ENCODE results near the gene LEFTY2.
A peak's percentile ranks its signal among the peaks of the same experiment; 100 is the strongest.
"Not testable (repeated sequence)": the region's sequence is repeated elsewhere in the genome, so short reads cannot be mapped to it uniquely, and the experiment has no call there.

LEFTY2 gene

DNA sequence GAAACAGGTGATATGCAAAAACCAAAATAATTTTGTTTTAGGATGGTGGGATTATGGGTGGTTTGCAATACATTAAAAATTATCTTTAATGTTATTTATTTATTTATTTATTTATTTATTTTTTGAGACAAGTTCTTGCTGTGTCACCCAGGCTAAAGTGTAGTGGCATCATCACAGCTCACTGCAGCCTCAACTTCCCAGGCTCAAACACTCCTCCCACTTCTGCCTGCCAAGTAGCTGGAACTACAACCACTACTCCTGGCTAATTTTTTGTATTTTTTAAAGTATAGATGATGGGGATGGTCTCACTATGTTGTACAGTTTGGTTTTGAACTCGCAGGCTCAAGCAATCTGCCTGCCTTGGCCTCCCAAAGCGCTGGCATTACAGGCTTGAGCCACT, 10.5 kb downstream of the LEFTY2 start:
- DNase-seq (ENCODE audit: low read depth in 3 of 3), result no peak

DNA sequence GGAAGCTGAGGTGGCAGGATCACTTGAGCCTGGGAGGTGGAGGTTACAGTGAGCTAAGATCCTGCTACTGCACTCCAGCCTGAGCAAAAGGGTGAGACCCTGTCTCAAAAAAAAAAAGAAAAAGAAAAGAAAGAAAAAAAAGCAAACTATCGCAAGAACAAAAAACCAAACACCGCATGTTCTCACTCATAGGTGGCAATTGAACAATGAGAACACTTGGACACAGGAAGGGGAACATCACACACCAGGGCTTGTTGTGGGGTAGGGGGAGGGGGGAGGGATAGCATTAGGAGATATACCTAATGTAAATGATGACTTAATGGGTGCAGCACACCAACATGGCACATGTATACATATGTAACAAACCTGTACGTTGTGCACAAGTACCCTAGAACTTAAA, 11.6 kb downstream of the LEFTY2 start:
- not testable (repeated sequence) for DNase-seq (ENCODE audit: low read depth in 3 of 3)

DNA sequence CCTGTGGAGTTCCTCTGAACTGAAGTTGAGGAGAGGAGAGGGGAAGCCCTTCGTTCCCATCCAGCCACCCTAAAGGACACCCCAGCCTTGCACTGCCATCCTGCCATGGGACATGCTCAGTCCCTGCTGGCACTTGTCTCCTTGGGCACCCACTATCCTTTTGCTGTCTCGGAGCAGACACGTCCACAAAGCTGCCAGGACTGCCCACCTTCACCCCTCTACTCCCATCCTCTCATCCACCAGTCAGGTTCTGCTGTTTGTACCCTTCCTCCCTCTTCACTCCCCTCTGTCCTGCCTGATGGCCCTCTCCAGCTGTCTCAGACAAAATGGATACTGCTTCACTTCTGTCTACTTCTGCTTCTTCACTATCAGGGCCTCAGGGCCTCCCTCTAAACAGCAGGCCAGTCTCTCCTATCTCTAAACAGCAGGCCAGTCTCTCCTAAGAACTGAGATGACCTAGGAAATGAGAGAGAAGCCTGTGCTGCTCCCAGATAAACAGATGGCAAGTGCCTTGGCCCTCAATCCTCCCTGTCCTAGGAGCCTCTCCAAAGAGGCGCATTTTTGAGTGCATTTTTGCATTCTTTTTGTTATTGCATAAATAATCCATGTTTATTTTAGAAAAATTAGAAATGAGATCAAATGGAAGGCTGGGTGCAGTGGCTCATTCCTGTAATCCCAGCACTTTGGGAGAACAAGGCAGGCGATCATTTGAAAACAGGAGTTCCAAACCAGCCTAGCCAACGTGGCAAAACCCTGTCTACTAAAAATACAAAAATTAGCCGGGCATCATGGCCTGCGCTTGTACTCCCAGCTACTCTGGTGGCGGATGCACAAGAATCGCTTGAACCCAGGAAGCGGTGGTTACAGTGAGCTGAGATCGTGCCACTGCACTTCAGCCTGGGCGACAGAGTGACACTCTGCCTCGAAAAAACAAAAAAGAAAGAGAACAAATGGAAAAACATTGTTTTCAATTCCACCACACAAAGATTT, 12.5 kb downstream of the LEFTY2 start:
- DNase-seq (ENCODE audit: low read depth in 3 of 3), result no peak

DNA sequence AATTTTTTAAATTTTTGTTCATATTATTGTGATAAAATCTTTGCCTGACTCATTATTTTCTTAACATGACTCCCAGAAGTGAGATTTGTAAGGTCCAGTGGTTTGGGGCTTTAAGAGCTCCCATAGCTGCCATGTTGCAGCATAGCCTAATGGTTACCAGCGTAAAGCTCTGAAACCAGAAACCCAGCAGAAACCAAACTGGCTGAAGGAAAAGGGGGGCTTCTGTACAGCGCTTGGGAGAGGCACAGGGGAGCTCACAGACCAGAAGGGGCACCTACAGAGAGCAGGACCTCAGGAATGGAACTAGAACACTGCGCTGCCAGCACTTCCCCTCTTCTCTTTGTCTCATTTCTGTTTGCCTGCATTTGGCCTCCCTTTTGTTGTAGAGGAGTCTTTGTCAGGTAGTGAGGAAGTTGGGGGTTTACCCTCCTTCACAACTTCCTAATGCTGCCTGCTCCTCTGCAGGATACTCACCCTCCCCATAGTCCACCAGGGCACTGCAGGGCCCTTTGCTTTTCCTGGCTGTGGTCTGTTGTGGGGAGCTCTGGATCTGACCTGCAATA, 14.4 kb downstream of the LEFTY2 start:
- DNase-seq (ENCODE audit: low read depth in 3 of 3), result no peak

DNA sequence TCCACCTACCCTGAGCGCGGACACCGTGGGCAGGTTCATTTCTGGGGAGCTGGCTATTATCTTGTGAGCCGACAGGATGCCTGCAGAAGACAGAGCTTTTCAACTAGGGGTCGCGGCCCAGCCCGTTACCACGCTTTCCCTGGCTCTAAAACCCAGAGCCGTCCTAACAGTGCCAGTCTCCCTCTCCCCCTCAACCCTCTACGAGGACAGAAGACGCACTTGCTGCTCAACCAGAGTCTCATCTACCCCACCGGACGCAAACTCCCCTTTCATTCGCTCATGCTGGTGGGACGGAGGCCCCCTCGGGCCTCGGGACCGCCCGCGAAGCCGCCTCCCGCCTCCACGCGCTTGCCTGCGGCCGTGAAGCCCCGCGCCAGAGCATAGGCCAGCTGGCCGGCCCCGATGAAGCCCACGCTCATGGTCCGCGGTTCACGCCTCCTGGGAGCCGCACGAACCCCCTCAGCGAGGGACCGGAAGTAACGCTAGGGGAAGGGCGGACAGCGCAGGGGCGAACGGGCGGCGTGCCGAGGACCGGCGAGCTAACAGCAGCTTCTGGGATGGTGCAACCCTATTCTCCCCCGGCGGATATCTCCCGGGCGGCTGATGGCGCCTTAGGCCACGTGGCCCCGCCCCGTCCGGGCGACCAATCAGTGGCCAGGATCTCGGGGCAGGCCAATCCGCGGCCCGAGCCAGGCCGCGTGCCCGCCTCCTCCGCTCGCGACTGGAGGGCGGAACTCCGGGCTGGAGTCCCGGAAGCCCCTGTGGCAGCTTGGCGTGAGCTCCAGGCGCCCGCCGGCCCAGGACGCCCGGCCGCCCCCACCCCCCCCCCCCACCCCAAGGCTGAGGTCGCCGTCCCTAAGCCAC, 17.1 kb downstream of the LEFTY2 start, which contains the start of gene PYCR2:
PYCR2 (minus strand) TSS at position 559 of the 864 bp plus-strand sequence; CDS start at position 419, 140 bp downstream.
- peak; percentile 90 to 93 (median 92) for DNase-seq (ENCODE audit: low read depth in 3 of 3)

DNA sequence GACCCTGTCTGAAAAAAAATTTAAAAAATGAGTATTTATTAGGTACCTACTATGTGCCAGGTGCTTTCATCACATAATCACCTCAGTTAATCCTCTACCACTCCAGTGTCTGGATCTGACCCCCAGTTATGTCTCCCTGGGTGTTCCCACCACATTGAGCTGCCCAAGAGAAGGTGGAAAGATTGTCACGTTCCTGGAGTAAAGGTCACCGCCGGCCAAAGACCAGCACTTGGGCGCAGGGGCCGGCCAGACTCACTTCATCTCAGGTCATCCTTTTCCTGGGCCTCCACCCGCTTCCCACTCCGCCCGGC, 17.7 kb downstream of the LEFTY2 start:
- DNase-seq (ENCODE audit: low read depth in 3 of 3), result no peak

DNA sequence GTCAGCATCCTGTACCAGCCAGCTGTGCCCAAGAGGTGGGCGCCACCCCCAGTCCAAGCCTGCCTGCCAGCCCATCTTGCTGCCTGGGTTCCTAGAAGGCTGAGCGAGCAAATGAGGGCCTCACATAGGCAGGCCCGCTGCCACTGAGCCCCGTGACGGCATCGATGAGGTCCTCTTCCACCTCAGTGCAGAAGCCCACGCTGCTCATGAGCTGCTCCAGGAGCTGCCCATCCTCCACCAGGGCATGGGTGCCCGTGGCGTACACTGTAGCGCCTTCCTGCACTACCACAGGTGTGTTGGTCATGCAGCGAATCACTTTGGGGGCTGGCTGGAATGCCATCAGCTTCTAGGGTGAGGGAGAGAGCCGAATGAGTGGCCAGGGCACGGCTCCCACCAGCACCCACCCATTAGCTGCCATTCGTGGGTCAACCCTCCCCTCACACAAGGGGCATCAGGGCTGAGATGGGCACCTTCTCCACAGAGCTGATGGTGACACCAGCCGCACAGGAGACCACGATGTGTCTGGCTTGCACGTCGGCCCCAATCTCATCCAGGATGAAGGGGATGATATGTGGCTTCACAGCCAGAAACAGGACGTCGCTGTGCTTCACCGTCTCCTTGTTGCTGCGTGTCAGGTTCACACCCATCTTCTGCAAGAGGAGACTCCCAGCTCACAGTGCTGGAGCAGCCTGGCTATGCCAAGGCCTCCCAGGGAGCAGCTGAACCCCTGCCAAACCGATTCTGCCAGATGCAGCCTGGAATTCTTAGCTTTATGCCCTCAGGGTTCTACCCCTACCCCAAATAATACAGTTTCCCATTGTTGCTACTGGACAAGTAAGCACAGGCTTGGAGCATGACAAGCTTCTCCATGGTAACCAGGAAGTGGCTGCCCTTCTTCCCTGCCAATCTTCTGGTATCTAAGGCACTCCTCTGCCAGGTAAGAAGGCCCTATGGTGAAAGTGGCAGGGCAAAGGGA, 19.0 kb downstream of the LEFTY2 start:
- DNase-seq (ENCODE audit: low read depth in 3 of 3), result no peak

DNA sequence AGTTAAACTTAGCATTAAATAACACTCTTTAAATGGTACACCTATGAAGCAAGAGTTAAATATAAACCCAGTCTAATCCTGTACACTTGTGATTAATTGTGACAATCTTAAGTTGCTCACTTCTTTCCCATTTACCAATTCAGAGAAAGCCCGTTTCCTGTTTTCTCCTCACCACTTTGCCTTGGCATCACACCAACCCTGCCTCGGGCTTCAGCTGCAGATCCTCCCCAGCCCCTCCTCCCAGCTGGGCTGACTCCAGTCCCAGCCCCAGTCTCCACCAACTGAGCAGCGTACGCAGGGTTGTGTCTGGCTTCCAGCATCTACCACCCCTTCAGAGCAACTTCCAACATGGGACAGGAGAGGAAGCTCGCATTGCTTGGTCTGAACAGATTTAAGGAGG, 21.1 kb downstream of the LEFTY2 start:
- DNase-seq (ENCODE audit: low read depth in 3 of 3), result peak in 1 of 3 donors; percentile 13

DNA sequence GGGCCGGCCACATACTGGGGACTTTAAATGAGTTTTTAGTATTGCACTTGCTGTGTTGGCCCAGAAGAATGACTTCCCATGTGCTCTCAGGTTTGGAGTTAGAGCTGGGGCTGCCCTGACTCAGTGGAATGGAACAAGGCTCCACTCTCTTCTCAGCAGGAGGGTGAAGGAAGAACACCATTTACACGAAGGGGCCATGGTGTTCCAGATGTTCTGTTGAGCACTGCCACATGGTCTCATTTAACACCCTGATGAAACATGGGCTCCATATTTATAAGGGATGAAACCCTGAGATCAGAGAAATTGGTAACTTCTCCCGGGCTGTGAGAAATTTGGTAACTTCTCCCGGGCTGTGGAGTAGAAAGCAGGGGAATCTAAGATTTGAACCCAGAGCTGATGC, 22.7 kb downstream of the LEFTY2 start:
- DNase-seq (ENCODE audit: low read depth in 3 of 3), result no peak

DNA sequence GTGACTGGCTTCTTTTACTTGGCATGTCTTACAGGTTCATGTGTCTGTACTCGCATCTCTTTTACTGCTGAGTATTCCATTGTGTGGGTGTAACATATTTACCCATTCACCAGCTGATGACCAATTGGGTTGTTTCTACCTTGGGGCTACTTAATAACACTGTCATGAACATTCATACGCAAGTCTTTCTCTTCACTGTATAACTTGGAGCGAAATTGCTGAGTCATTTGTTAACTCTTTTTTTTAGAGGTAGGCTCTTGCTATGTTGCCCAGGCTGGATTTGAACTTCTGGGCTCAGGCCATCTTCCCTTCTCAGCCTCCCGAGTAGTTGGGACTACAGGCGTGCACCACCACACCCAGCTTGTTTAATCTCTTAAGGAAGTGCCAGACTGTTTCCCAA, 23.5 kb downstream of the LEFTY2 start:
- no peak for DNase-seq (ENCODE audit: low read depth in 3 of 3)

DNA sequence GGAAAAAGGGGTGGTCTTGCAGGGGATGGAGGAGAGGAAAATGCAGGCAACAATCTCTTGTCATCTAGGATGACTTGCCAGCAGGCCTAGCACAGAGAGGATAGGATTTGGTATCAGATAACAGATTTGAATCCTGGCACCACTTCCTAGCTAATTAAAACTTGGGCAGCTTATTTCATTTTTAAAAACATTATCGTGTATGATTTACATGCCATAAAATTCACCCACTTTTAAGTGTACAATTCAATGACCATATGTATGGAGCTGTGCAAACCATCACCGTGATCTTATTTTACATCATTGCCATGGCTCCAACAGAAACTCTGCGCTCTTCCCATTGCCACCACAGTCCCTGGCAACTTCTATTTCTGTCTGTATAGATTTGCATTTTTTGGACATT, 23.9 kb downstream of the LEFTY2 start:
- DNase-seq (ENCODE audit: low read depth in 3 of 3), result no peak

DNA sequence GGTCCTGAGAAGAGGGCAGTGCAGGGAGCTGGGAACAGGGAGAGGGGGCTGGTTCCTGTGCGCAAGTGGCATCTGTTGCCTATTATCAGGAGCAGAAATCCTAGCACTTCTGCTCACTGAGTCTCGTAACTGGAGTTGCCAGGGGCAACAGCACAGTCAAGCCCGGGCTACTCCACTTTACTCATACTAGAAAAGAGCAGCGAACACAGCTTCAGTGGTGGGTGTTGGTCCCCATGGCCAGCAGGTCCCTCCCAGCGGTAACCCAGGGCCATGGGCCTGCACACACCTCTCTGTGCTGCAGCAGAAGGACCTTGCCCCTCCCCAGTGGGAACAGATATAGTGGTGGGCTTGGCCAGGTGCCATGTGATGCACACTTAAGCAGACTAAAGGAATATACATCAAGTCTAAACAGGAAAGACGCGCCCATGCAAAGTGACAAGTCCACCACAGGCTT, 25.5 kb downstream of the LEFTY2 start:
- DNase-seq (ENCODE audit: low read depth in 3 of 3), result no peak

DNA sequence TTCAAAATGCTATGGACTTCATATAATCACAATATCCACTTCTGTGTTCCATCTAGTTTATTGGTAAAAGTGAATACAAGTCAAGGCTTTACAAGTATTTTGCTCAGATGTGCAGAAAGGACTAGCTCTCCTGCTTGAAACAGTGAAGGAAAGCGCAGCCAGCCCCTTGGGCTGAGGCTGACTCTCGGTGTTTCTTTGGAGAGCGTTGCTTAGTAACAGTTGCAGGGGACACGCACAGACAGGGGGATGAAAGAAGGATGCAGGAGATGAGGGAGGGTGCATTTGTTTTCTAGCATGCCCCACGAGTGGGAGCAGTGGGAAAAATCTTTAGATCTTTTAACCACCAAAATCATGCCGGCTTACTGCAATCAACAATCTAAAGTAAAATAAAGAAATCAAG, 26.1 kb downstream of the LEFTY2 start:
- no peak for DNase-seq (ENCODE audit: low read depth in 3 of 3)

DNA sequence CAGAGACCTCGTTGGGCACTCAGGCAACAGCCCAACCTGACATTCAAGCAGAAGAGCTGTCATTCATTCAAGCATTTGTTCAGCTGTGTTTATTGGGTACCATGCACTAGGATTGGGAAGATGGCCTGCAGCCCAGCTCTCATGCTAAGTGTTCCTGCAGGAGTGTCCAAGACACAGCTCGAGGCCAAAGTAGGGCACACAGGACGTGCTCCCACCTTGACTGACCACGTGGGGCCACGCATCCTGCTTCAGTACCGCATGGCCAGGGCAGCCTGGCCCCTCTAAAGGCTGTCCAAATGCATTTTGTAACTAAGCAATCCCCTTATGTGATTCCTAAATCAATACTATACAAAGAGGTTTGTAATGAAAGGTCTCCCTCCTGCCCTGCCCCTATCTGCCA, 26.6 kb downstream of the LEFTY2 start:
- DNase-seq (ENCODE audit: low read depth in 3 of 3), result no peak

DNA sequence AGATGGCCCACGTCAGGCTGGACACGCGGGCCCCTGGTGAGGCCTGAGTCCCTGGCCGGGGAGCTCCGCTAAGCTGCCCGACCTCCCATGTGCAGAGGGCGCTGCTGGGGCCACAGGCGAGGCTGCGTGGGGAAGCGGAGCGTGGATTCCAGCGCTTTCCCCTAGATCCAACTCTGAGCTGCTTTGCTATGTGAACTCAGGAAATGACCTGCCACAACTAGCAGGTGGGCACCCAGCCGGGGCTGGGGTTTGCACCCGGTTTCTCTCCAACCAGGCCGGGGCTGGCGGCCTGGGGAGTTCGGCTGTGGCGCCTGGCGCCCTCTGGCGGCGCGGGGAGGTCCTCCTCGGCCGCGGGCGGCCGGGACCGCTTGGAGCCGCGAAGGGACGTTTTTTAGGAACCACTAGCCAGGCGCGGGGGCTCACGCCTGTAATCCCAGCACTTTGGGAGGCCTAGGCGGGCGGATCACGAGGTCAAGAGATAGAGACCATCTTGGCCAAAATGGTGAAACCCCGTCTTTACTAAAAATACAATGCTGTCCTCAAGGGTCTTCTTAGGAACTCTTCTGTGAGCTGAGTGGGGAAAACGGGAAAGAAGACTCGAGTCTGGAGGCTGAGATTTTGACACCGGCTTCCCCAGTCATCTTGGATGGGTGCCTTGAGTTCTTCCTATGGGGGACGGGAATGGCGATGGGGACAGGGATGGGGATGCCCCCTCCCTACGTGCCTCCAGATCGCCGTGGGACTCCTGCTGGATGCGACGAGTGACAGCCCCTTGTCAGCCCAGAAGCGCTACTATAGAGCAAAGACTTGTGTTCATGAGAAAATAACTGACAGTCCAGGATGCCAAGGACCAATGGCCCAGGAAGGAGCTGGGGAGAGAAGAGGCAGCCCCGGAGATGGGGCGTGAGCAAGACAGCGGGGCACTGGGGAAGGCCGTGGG, 29.6 kb downstream of the LEFTY2 start:
- peak; percentile 33 to 66 (median 58) for DNase-seq (ENCODE audit: low read depth in 3 of 3)

DNA sequence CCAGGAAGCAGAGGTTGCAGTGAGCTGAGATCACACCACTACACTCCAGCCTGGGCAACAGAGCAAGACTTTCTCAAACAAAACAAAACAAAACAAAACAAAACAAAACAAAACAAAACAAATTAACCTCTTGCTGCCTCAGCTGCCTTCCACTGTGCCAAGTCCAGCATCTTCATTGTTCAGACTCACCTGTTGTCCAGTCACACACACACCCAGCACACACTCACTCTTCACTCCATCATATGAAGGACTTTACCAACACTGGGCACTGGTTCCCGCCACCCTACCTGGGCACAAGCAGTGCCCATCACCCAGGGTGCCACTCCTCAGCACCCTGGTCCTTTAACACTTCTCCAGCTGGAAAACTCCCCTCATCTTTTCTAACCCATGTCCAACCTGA, 31.5 kb downstream of the LEFTY2 start:
- no peak for DNase-seq (ENCODE audit: low read depth in 3 of 3)

DNA sequence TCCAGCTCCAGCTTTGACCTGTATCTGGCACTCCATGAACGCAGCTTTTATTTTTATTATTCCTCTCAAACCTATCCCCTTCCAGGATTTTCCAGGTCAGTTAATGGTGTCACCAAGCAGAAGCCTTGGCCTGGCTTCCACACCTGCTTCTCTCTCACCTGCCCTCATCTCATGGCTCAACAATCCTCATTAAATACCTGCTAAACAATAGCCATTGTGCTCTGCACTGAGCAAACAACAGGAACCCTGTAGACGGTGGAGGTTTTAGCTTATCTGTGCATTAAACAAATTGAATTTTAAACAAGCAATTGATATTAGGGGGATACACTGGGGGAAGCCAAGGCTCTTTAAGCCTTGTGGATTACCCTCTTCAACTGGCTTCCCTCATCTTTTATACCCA, 32.2 kb downstream of the LEFTY2 start:
- DNase-seq (ENCODE audit: low read depth in 3 of 3), result no peak

DNA sequence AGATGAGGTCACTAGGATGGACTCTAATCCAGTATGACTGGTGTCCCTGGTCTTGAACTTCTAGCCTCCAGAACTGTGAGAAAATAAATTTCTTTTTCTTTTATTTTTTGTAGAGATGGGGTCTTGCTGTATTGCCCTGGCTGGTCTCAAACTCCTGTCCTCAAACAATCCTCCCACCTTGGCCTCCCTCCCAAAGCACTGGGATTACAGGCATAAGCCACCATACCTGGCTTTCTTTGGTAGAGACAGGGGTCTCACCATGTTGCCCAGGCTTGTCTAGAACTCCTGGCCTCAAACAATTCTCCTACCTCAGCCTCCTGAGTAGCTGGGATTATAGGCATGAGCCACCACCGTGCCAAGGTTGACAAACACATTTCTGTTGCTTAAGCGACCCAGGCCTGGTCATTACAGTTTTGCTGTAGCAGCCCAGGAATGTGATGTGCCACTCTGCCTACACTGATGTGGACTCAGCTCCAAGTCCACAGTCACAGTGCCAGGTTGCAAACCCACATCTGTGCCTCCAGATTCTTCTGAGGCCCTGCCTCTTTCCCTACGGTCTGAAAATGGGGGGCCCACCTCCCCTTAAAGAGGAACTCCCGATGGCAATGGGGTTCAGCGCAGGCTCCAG, 32.9 kb downstream of the LEFTY2 start:
- no peak for DNase-seq (ENCODE audit: low read depth in 3 of 3)

DNA sequence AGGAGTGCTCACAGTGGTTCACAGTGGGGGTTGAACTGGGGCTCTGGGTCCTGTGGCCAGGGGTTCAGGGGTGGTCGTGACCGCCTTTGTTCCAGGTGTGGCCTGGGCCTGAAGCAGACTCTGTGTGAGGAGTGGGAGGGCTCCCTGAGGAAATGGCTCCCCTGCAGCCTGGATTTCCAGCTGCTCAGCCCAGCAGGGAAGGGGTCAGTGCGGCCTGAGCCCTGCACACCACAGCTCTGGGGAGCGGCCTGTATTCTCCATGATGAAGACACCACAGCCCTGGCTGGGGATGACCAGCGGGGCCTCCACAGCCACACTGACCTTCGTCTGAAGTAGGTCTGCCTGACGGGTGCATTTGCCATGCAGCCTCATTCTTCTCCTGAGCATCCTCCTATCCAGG, 33.7 kb downstream of the LEFTY2 start:
- no peak for DNase-seq (ENCODE audit: low read depth in 3 of 3)
